ENCODE measurements around the gene CCDC127.

The CCDC127 gene

DNA sequence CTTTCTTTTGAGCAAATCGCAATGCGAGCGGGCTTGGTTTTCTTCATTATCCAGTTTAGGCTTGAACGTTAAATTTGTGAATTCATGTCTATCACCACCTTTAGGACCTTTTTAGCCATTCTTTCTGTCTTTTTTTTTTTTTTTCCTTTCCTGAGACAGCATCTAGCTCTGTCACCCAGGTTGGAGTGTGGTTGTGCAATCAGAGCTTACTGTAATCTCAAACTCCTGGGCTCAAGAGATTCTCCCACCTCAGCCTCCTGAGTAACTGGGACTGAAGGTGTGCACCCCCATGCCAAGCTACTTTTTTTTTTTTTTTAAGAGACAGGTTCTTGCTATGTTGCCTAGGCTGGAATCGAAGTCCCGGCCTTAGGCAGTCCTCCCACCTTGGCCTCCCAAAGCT lies 65.9 kb downstream of the CCDC127 start:
- intact Hi-C loops (cut with micrococcal nuclease) = no loop called here
- no peaks in the 10 kb centered on the region for H3K36me3 Mint-ChIP-seq (ENCODE audit: low read depth)

DNA sequence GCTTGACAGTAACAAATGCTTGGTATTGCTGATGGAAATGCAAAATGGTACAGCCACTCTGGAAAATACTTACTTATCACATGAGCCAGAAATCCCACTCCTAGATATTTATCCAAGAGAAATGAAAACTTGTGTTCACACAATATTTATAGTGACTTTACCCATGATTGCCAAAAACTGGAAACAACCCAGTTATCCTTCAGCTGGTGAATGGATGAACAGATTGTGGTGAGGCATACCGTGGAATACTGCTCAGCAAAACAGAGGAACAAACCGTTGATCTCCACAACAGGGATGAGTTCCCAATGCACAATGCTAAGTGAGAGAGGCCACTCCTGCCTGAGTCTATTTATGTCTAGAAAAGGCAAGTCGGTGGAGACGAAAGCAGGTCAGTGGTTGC lies 67.2 kb downstream of the CCDC127 start:
- no peaks in the 10 kb centered on the region for H3K36me3 Mint-ChIP-seq (ENCODE audit: low read depth)
- intact Hi-C loops (cut with micrococcal nuclease) = no loop called here
- peaks cover 24% of the 10 kb centered on the region for H3K9me3 Mint-ChIP-seq
- H3K27ac Mint-ChIP-seq = no peak overlapping the region
- H3K4me1 Mint-ChIP-seq (ENCODE audit: low read depth) = peaks cover 5% of the 10 kb centered on the region
- H3K27me3 Mint-ChIP-seq = peaks cover 6% of the 10 kb centered on the region
- H3K4me3 Mint-ChIP-seq = no peak overlapping the region

More for the DNA sequence above, 65.9 kb downstream of the CCDC127 start:
- peaks cover 5% of the 10 kb centered on the region for H3K4me1 Mint-ChIP-seq (ENCODE audit: low read depth)
- no peak overlapping the region for H3K27ac Mint-ChIP-seq
- H3K27me3 Mint-ChIP-seq = peaks cover 3% of the 10 kb centered on the region
- no peak overlapping the region for H3K4me3 Mint-ChIP-seq
- H3K9me3 Mint-ChIP-seq = peaks cover 16% of the 10 kb centered on the region

DNA sequence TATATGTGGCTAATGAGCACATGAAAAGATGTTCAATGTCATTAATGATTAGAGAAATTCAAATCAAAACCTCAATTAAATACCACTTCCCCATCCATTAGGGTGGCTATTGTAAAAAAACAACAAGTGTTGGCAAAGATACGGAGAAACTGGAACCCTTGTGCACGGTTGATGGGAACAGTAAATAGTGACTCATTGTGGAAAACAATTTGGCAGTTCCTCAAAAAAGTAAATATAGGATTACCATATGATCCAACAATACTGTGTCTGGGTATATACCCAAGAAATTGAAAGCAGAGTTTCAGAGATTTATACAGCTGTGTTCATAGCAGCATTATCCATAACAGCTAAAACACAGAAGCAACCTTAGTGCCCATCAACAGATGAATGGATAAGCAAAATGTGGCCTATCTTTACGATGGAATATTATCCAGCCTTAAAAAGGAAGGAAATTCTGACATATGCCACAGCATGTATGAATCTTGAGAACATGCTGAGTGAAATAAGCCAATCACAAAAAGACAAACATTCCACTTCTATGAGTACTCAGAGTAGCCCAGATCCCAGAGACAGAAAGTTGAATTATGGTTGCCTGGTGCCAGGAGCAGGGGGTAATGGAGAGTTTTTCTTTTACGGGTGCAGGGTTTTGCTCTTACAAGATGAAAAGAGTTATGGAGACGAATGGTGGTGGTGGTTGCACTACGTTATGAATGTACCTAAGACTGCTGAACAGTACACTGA lies 68.0 kb downstream of the CCDC127 start:
- no peak overlapping the region for H3K4me3 Mint-ChIP-seq
- H3K27me3 Mint-ChIP-seq = peaks cover 6% of the 10 kb centered on the region
- peaks cover 5% of the 10 kb centered on the region for H3K4me1 Mint-ChIP-seq (ENCODE audit: low read depth)
- H3K27ac Mint-ChIP-seq = no peak overlapping the region
- intact Hi-C loops (cut with micrococcal nuclease) = no loop called here
- peaks cover 24% of the 10 kb centered on the region for H3K9me3 Mint-ChIP-seq
- H3K36me3 Mint-ChIP-seq (ENCODE audit: low read depth) = no peaks in the 10 kb centered on the region

DNA sequence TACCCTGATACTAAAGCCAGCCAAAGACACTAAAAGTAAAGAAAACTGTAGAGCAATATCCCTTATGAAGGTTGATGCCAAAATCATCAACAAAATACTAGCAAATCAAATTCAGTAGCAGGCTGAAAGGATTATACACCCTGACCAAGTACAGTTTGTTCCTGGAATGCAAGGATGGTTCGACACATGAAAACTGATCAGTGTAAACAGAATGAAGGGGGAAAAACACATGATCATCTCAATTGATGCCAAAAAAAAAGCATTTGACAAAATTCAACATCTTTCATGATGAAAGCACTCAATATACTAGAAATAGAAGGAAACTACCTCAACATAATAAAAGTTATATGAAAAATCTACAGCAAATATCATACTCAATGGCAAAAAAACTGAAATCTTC lies 70.2 kb downstream of the CCDC127 start:
- peaks cover 5% of the 10 kb centered on the region for H3K4me1 Mint-ChIP-seq (ENCODE audit: low read depth)
- peaks cover 6% of the 10 kb centered on the region for H3K27me3 Mint-ChIP-seq
- no peak overlapping the region for H3K4me3 Mint-ChIP-seq
- intact Hi-C loops (cut with micrococcal nuclease) = no loop called here
- no peak overlapping the region for H3K27ac Mint-ChIP-seq
- H3K9me3 Mint-ChIP-seq = peaks cover 24% of the 10 kb centered on the region
- H3K36me3 Mint-ChIP-seq (ENCODE audit: low read depth) = no peaks in the 10 kb centered on the region

Measured in dendritic cell treated with granulocyte-macrophage colony-stimulating factor and Interleukin-4, amounts not matched to agents 40 ng/mL and 50 ng/mL, for 4 days (primary cell).